CD4-positive, alpha-beta T cell treated with Interleukin-6 at 100 ng/mL for 8 hours (primary cell): ENCODE data around the gene TOGARAM2.
"Not testable (repeated sequence)": the region's sequence is repeated elsewhere in the genome, so short reads cannot be mapped to it uniquely, and the experiment has no call there.

Experiments
- DNase-seq: peaks from one replicate; pipeline ENCODE4 v3.0.0-alpha.2; 2020; ENCODE audit warnings: mixed read lengths, low spot score

The TOGARAM2 gene

DNA sequence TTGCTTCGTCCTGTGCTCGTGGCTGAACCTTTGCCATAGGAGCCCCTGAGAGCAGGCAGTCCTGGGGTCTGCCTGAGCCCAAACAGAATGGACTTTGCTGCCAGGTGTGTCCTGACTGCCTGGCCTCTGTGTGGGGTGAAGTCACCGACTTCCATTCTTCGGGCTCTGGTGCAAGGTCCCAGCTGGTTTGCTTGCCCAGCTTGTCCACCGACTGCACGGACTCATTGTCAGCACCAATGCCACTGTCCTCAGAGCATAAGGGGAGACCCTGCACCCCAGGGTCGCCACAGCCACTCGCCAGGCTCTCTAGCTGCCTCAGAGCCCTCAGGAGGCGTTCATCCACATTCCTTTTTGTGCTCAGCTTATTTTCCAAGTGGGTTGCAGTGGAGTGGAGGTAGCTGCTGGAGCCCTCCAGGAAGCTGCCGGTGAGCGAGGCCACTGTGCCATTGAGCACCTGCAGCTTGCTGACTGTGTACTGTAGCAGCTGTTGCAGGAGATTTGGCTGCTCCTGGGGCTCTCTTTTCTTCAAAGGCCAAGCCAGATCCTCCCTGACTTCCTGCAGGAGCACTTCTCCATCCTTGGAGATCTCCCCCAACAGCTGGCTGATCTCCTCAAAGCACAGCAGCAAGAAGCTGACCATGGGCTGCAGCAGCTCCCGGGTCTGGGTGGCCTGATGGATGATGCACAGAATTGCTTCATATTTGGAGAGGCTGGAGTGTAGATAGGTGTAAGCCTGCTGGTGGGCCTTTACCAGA lies 92.0 kb downstream of the TOGARAM2 start:
- no peak for DNase-seq

DNA sequence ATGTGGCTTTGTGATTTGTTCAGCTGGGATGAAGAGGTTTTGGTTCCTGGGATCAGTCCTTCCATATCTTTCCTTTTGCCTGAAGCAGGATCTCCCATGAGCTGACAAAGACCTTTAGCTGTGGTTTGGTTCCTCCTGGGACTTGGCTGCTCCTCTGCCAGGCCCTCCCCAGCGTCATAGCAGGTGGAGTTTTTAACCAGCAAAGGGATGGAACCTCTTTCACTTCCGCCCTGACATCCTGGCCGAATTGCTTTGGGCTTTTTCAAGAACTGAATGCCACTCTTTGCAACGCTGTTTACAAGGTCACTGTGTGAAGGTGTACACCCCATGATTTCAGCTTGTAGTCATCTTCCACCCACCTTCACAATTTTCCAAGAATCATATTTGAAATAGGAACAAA lies 92.8 kb downstream of the TOGARAM2 start:
- no peak for DNase-seq

DNA sequence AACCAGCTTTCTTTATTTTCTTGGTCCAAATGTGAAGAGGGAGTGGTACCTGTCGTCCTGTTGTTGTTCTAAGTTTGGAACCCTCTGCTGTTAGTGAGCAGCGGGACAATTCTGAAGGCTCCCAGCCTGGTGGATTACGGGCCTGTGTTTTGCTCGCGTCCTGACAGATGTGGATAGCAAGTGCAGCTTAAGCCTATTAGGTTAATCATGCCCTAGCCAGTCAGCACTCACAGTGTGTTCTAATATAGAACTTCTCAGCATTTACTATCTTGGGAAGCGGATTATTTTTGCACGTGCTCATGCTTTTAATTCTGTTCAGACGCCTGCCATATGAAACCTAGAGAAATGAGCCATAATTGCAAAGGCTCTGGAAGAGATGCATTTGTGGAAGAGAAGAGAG lies 93.3 kb downstream of the TOGARAM2 start, which contains the start of gene PCARE:
Gene PCARE, minus strand, starts transcription at position 113 of the 400 bp plus-strand sequence. CDS start 262 bp downstream, outside the sequence.
- no peak for DNase-seq

DNA sequence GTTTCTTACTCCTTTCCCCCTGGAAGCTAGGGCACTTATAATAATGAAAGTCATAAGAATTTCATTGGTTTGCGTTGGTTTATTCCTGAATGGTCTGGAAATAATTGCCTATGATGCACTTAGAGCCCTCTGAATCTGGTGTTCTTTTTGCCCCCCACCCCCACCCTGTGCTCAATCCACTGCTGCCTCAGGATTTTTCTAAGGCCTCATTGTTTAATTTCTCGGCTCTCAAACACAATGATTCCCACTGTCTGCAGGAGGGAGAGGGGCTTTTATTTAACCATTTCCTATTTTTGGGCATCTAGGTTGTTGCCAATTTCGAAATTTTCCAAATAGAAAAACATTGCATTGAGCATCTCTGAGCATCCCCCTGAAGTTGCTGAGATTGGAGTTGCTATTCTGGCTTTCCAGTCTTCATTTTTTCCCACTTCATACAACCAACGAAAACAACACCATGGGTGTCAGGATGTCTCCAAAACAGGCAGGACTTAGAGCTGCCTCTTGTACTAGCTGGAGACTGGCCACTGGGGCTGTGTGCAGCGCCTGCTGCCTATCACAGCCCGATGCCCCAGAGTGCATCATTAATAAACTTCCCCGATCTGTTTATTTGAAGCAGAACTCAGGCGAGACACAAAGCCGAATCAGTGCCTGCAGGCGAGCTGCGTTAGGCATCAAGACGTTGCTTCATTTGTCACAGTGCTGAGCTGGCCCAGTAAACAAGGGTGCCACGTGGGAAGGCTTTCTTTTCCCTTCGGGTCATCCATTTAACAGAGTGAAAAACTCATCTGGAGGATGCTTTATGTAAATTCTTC lies 95.0 kb downstream of the TOGARAM2 start:
- no peak for DNase-seq

DNA sequence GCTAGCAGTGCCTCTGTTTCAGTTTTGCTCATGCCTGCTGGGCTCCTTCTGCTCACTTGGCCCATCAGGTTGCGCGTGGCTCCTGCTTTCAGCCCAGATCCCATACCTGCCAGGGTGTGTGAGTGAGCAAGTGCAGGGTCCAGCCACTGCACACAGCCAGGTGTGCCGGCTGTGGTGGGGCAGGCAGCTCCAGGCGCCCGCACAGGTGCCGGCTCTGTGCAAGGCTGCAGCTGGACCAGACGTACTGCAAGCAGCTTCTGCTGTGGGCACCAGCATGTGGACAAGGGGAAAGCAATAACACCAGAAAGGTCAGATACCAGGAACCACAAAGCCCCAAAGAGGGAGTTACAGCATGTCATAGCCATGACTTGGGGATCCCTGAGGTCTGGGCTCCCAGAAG lies 98.8 kb downstream of the TOGARAM2 start:
- DNase-seq = no peak

DNA sequence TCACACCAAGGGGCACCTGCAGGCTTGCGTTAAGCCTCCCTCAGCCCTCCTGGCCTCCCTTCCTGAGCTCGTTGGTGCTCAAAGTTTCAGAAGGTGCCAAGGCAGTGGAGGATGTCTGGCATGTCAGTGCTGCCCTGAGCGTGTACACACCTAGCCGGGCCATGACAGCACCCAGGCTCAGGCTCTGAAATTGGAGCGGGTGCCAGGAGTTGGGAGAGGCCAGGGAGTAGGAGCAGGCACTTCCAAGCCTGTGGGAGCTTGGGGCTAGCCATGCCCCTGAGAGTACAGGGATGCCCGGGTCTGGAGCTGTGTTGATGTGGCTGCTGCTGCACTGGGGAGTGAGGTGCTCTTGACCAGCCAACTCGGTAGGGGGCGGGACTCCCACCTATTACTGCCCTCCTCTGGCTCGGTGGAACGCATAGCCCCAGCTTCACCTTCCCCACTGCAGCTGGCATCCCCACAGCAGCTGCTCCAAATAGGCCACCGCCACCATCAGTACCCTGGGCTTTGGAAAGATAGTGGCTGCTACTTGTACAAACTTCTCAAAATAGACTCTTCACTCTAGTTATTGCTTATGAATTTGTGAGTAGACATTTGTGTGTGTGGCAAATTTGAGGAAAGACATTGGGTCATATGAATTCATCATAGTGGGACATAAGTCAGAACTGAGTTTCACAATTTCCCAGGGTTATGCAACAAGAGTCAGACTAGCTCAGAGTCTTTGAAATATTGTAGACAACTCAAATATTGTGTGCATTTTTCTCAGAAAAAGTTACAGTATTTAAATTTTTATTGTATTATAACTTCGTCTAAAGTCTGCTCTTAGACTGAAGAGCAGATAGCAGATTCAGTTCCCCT lies 100.0 kb downstream of the TOGARAM2 start:
- DNase-seq = no peak

DNA sequence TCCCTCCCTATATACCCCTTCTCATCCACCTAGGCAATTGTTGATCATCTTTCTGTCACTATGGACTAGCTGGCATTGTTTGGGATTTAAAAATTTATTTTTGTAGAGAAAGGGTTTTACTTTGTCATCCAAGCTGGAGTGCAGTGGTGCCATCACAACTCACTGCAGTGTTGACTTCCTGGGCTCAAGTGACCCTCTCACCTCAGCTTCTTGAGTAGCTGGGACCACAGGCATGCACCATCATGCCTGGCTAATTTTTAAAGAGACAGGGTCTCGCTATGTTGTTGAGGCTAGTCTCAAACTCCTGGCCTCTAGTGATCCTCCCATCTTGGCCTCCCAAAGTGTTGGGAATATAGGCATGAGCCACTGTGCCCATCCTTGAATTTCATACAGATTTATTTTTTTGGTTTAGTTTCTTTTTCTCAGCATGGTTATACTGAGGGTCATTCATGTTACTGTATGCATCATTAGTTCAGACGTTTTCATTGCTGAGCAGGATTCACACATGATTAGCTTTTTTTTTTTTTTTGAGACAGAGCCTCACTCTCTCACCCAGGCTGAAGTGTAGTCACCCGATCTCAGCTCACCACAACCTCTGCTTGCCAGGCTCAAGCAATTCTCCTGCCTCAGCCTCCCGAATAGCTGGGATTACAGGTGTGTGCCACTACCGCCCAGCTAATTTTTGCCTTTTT lies 101.9 kb downstream of the TOGARAM2 start:
- DNase-seq = no peak

DNA sequence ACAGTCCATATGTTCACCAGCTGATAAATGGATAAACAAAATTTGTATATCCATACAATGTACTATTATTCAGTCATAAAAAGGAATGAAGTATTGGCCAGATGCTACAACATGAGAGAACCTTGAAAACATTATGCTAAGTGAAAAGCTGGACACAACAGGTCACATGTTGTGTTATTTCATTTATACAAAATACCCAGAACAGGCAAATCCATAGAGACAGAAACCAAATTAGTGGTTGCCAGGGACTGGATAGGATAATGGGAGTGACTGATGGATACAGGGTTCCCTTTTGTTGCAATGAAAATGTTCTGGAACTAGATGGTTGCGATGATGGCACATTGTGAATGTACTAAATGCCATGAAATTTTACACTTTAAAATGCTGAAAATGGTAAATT lies 103.5 kb downstream of the TOGARAM2 start:
- DNase-seq = no peak

DNA sequence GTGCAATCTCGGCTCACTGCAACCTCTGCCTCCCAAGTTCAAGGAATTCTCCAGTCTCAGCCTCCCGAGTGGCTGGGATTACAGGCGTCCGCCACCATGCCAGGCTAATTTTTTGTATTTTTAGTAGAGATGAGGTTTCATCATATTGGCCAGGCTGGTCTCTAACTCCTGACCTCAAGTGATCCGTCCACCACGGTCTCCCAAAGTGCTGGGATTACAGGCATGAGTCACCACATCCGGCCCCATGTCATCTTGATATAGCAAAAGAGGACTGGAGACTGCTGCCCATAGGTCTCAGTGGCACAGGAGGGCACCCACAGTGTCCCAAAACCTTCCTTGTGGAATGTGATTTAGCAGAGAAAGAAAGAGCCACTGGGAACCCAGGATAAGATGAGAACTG lies 109.2 kb downstream of the TOGARAM2 start:
- not testable (repeated sequence) for DNase-seq

DNA sequence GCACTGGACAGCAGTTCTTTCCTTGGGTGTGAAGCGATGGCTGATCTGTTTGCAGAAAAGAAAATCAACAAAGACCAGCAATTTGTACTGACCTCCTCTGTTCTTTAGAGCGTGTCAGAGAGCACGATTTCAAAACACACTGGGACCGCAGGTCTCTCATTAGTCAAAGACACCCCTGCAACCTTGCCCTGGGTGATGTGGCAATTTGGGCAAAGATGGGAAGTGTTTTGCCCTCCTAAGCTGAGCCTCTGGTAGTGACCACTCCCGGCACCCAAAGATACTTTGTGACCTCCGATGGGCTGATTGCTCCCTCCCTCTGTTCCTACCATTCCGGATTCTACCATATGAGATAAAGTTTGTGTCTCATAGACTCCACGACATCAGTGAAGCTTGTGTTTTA lies 115.9 kb downstream of the TOGARAM2 start:
- no peak for DNase-seq

DNA sequence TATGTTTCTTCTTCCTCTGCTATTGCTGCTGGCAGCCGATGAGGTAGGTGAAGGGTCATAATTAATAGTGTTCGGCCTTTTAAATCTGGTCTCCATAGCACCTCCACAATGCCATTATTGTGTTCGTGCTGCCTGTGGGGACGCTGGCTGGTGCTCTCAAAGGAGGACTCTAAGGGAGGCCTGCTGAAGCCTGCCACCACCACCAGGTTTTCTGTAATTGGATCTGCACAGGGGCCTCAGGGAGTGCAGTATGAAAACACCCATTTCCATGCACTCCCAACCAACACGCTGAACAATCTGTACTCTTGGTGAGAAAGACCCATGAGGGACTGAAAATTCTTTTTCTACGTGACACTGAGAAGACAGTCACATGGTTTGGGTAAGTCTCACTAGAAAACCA lies 116.5 kb downstream of the TOGARAM2 start:
- DNase-seq = no peak

DNA sequence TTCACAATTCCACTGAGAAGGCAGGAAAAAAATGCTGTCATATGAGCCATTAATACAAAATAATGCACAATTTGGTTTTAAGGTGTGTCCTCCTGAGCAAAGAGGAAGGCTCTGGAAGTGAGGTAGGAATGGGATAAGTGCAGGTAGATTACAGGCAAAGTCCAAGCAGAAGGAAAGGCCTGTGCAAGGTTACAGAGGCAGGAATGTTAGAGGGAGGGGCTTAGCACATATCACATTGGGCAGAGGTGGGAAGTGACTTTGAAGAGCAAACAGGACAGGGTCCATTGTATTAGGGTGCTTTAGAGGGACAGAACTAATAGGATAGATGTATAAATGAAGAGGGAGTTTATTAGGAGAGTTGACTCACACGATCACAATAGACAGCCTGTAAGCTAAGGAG lies 119.5 kb downstream of the TOGARAM2 start:
- DNase-seq = no peak
